ENCODE data around the gene RIPOR2.
A peak's percentile ranks its signal among the peaks of the same experiment; 100 is the strongest.
"Not testable (repeated sequence)": the region's sequence is repeated elsewhere in the genome, so short reads cannot be mapped to it uniquely, and the experiment has no call there.

Gene RIPOR2

GRCh38 chr6:24924580-24925356 is 11.0 kb downstream of the RIPOR2 start:
- DNase-seq, result no peak

DNA sequence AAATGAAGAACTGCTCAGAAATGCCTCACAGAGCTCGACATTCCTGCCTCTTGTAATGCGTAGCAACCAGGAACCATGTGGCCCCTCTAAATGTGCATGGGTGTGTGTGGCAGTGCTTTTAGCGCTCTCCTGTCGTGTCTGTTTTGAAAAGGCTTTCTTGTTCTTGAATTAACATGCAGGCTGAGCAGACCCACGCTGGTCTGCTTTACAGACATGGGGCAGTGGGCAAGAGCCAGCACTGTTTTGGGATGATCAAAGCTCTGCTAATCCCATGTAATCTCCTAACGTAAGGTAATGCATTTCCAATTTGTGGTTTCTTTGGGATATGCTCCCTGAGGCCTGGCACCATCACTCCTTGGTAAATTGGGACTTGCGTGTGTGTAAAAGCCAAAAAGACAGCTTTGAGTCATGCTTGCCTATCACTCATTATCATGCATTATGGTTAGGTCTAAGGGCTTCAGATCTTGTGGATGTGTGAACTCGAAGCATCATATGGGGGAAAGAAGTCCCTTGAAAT is 11.8 kb downstream of the RIPOR2 start:
- DNase-seq, result no peak

DNA sequence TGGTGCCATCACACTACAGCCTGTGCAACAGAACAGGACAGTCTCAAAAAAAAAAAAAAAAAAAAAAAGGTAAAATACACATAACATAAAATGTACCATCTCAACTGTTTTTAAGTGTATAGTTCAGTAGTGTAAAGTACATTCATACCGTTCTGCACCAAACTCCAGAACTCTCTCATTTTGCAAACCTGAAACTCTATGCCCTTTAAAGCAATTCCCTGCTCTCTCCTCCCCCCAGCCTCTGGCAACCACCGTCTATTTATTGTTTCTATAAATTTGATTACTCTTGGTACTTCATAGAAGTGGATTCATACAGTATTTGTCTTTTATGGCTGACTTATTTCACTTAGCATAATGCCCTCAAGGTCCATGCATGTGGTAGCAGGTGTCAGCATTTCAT is 12.9 kb downstream of the RIPOR2 start:
- no peak for DNase-seq

DNA sequence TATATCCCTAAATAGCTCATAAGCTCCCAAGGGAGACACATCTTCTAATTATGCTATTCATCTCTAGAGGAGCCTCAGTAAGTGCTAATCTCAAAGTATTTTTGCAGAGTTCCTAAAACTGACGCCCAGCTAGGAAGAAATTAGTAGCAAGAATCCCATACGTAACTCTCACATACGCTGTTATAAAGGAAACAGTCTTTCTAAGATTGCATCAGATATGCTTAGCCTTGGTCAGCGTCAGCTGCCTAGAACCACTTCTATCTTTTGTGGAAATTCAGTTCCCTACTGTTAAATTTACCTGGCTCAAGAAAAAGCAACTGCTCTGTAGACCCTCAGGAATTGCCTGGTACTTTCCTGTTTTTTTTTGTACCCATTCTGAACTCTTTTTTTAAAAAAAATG is 13.6 kb downstream of the RIPOR2 start:
- DNase-seq, result no peak

DNA sequence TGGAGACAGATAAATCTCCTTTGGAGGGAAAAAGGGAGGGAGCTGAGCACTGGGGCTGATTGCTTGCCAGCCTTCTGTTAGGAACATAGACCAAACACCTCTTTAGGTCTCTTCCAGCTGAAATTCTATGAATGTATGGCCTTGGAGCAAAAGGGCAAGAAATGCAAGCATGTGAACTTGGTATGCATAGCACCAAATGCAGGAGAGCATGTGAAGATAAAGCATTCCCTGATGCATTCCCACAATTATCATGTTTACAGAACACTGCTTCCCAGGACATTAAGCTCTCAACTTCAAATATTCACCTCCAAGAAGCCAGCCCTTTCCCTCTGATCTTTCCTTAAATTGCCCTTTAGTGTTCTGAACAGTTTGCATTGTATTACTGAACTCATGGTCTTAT is 15.6 kb downstream of the RIPOR2 start:
- DNase-seq, result no peak

GRCh38 chr6:24919056-24919892 is 16.5 kb downstream of the RIPOR2 start:
- no peak for DNase-seq

DNA sequence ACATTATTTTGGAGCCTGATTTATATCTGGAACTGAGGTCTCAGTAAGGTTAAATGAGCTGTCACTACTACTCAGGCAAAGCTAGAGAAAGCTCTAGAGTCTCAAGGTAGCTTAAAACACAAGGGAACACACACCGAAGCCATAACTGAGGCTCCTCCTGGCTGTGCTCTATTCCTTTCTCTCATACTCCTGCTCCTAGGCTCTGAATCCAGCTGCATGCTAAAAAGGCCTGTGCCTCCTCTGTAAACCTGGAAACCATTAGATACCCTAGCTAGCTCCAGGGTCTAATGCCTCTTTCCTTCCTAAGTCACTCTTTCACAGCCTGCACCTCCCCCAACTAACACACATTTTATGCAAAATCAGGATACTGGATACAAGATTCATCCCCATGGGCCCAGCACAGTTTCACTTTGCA is 17.1 kb downstream of the RIPOR2 start:
- no peak for DNase-seq

DNA sequence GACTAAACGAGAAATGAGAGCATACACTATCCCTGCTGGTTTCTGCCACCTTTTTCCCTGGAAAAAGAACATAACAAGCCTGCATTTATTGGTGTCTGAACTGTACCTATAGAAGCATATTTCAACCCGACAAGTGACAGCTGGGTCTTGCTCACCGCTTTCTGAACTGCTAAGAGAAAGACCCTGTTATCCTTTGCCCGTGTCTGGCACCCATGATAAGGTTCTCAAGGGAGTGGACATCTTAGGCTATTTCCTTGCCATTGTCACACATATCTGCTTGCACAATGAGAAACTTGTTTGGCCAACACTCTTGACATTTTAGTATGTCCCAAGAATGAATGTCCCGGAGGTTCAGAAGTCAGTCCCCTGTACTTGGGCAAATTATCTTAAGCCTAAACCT is 19.3 kb downstream of the RIPOR2 start:
- no peak for DNase-seq

GRCh38 chr6:24915641-24916040 is 20.1 kb downstream of the RIPOR2 start:
- DNase-seq, result no peak

GRCh38 chr6:24914082-24914481 is 21.7 kb downstream of the RIPOR2 start:
- not testable (repeated sequence) for DNase-seq

DNA sequence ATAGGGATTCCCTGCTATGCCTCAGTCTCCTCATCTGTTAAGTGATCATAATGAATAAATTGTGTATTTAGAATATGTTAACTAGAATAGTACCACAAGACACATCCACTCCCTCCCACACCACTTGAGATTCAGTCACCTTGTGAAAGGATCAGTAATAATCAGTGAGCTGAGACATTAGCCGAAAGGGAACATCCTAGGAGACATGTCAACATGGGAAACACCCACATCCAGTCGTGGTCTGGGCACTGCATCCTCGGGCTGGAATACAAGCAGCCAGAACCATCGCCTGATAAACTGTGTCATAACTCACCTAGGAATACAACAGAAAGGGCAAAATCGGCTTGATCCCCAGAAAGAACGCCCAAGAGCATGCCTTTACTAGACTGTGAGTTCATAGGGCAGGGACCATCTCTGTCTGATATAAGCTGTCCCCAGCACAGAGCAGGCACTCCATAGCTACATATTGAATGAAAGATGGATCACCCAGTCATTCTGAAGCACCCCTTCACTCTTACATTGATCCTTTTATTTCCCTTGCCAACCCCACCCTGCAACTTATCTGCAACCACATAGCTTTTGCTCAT is 23.9 kb downstream of the RIPOR2 start:
- no peak for DNase-seq

DNA sequence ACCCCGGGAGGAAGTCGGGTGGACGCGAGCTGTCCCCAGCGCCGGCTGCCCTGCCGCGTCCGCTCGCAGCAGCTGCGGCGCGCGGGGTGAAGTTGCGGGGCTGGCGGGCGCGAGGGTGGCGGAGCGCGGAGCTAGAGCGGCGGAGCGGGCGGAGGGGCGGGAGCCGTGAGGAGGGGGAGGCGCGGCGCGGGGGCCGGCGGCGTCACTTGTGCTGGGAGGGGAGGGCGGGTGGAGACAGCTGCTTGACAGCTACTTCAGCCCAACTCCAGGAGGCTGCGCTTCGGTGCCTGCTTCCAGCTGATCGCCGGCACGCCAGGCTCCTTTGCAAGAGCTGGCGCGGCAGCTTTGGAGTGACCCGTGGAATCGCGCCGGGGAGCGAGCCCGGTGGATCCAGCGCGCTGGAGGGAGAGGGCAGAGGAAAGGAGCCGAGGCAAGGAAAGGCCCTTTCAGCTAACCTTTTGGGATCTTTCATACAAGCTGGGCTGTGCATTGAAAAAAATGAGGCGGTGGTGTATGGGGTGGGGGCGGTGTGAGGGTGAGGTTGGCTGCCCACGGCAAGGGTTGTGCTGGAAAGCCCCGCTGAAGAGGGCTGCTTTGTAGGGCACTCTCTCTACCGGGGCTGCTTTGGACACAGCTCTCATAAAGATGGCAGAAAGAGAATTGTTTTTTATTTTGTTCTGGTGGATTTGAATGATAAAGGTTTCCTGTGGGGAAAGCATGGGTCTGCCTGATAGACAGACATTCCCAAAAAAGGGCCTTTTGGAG is 24.6 kb downstream of the RIPOR2 start:
- DNase-seq, result peak; percentile 61

DNA sequence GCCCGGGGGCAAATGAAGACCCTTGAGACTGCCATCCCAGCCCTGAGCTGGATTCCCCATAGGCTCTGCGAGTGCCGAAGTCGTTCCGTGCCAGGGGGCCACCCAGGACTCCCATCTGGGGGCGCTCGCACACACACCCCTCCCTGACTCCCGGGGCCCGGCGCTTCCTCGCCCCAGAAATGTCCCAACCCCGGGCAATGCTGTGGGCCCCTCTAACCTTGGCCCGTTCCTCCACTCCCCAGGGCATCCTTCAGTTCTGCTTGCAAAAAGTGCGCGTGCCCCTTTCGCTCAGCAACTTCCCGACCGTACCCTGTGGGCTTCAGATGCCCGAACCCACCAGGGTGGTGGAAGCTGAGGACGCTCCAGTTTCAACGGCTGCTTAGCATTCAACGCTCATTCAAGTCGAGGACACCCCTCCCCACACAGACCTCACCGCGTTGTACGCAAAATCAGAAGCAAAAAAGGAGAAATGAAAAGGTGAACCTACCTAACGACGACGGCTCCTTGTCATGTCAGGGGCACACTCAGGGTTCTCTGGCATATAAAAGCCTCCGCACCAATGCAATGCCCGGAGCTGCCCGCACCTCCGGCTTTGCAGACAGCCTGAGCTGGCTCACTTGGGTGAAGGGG is 25.3 kb downstream of the RIPOR2 start:
- peak; percentile 39 for DNase-seq

- no peak for DNase-seq
Measured at GRCh38 chr6:24909241-24910216, 26.2 kb downstream of the RIPOR2 start.

DNA sequence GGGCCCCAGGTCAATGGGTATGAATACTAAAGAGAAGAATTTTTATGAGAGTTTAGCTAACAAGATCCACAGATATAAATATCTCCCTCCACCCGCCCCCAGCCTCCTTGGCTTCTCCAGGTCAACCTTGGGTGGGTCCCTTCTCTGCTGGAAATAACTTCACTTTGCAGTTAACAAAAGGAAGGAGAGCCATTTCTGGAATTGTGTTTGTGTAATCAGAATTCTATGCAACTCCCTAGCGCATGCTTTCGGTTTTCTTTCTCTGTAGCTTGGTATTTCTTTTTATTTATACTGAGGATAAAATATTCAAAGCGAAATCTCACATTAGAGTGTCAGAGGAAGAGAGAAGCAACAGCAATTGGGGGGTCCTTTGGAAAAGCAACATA is 27.1 kb downstream of the RIPOR2 start:
- peak; percentile 82 for DNase-seq

- DNase-seq, result no peak
Measured at GRCh38 chr6:24907919-24908649, 27.7 kb downstream of the RIPOR2 start.

GRCh38 chr6:24906314-24906713 is 29.4 kb downstream of the RIPOR2 start:
- DNase-seq, result no peak

- no peak for DNase-seq
Measured at GRCh38 chr6:24905483-24905882, 30.3 kb downstream of the RIPOR2 start.

- DNase-seq, result no peak
Measured at GRCh38 chr6:24903681-24904080, 32.1 kb downstream of the RIPOR2 start.

DNA sequence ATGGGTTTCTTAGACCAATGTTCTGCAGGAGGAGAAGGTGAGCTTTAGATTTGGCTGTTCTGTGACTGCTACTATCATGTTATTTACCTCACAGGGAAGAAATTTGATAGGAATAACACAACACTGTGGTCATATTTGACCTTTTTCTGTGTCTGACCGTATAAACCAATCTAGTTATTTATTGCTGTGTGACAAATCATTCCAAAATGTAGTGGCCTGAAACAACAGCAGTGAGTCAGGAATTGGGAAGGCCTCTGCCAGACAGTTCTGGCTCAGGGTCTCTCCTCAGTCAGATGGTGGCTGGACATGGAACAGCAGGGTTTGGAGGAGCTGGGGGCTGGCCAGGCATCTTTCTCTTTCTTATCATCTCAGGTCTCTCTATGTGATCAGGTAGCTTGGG is 33.0 kb downstream of the RIPOR2 start:
- peak; percentile 92 for DNase-seq

All from EL (cell line).